Measurements from ENCODE around the gene ZNF616.
"Not testable (repeated sequence)": the region's sequence is repeated elsewhere in the genome, so short reads cannot be mapped to it uniquely, and the experiment has no call there.

ZNF616 gene

DNA sequence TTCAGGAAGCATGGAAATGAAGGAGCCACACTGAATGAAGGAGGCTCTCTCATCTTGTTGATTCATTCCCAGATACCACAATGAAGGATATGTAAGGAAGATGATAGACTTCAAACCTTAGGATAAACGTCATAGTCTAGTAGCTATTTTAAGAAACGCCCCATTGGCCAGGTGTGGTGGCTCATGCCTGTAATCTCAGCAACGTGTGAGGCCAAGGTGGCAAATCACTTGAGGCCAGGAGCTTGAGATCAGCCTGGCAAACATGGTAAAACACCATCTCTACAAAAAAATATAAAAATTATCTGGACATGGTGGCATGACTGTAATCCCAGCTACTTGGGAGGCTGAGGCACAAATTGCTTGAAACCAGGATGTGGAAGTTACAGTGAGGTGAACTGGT is 27.1 kb downstream of the ZNF616 start:
- TF ChIP-seq, protein P1, sequence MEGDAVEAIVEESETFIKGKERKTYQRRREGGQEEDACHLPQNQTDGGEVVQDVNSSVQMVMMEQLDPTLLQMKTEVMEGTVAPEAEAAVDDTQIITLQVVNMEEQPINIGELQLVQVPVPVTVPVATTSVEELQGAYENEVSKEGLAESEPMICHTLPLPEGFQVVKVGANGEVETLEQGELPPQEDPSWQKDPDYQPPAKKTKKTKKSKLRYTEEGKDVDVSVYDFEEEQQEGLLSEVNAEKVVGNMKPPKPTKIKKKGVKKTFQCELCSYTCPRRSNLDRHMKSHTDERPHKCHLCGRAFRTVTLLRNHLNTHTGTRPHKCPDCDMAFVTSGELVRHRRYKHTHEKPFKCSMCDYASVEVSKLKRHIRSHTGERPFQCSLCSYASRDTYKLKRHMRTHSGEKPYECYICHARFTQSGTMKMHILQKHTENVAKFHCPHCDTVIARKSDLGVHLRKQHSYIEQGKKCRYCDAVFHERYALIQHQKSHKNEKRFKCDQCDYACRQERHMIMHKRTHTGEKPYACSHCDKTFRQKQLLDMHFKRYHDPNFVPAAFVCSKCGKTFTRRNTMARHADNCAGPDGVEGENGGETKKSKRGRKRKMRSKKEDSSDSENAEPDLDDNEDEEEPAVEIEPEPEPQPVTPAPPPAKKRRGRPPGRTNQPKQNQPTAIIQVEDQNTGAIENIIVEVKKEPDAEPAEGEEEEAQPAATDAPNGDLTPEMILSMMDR (IDR thresholded peaks at IDR 0.05; ENCODE audit: low read depth, low read length): no peak
- in situ Hi-C loops (cut with HindIII; ENCODE audit: low sequenced_read_pairs): no loop called here
- DNase-seq (ENCODE audit: low read depth, low spot score): no peak
- H3K4me3 ChIP-seq (ENCODE audit: low read depth, low read length): no peak overlapping the region

DNA sequence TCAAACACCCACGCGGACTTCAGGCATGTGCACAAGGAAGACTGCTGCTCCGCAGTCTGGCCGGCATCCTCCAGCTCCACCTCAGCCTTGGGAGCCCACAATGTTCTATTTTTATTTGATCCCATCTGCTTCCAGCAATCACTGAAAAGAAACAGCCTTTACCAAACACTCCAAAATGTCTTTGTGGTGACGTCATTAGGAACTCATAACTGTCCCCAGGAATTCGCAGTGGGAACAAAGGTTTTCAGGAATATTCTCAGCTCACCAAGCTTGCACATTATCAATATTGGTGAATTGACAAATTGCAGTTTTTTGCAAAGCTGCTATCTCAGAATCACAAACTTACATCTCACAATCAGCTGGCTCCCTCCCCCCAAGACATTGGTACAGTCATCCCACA is 29.0 kb downstream of the ZNF616 start:
- TF ChIP-seq, protein P1 (IDR thresholded peaks at IDR 0.05; ENCODE audit: low read depth, low read length): no peak
- in situ Hi-C loops (cut with HindIII; ENCODE audit: low sequenced_read_pairs): no loop called here
- no peak for DNase-seq (ENCODE audit: low read depth, low spot score)
- no peak overlapping the region for H3K4me3 ChIP-seq (ENCODE audit: low read depth, low read length)

DNA sequence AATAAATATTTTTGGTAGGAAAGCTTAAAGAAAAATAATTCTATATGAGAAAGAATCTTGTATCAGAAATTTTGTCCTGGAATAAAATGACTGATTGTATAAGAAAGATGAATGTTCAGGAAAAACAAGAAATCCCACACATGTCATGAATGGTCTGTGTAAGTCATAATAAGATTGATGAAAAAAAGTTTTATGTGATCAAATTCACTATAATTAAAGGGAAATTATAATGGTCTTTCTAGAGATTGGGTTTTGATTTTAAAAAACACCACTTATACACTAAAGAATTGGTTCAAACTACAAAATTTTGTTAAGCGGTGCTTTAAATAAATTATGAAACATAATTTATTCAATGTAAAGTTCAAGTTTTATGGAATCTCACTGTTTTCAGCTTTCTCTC is 37.0 kb downstream of the ZNF616 start:
- in situ Hi-C loops (cut with HindIII; ENCODE audit: low sequenced_read_pairs): no loop called here
- TF ChIP-seq, protein P1 (IDR thresholded peaks at IDR 0.05; ENCODE audit: low read depth, low read length): no peak
- H3K4me3 ChIP-seq (ENCODE audit: low read depth, low read length): no peak overlapping the region
- DNase-seq (ENCODE audit: low read depth, low spot score): no peak

DNA sequence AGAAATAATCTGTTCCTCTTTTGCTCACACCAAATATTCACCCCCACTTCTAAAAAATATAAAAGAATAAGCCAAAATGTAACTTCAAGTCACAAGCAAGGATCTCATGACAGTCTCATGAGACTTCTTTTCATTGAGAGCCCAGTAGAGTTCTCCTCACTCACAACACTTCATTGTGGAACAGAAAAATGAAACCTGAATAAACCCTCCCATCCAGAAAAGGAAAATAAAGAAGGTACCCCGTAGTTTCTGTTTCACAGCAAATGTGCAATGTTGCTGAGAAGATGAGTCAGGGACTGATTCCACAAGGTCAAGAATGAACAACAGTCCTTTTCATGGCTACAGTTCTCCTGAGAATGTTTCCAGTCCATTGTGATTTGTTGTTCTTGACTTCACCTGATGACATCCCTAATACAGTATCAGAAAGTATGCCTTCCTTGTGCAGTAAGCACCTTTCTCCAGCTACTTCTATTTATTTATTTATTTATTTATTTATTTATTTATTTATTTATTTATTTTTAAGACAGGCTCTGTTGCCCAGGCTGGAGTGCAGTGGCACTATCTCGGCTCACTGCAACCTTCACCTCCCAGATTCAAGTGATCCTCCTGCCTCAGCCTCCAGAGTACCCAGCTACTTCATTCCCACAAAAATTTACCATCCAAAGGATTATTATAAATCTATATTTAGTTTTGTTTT is 37.7 kb downstream of the ZNF616 start:
- no peak overlapping the region for H3K4me3 ChIP-seq (ENCODE audit: low read depth, low read length)
- in situ Hi-C loops (cut with HindIII; ENCODE audit: low sequenced_read_pairs): no loop called here
- TF ChIP-seq, protein P1 (IDR thresholded peaks at IDR 0.05; ENCODE audit: low read depth, low read length): no peak
- no peak for DNase-seq (ENCODE audit: low read depth, low spot score)

DNA sequence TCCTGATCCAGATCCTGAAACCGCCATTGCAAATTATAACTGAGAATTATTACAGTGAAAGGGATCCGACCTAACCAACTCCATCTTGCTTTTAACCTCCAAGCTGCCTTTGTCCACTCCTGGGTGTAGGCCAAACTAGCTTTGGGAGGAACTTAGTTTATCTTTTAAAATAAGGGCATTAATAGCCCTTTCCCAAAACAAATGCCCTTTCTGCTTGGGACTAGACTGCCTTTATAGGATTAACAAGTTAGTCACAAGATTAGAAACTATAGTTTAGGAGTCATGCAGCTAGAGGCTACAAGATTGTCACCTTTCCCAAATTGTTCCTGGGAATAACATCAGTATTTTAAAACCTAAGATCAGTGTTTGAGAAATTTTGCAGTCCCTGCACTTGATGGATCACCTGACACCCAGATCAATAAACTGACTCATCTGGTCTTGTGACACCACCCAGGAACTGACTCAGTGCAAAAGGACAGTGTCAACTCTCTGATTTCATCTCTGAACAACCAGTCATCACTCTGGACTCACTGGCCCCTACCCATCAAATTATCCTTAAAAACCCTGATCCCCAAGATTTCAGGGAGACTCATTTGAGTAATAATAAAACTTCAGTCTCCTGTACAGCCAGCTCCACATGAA is 40.1 kb downstream of the ZNF616 start:
- H3K4me3 ChIP-seq (ENCODE audit: low read depth, low read length): no peak overlapping the region
- TF ChIP-seq, protein P1 (IDR thresholded peaks at IDR 0.05; ENCODE audit: low read depth, low read length): no peak
- DNase-seq (ENCODE audit: low read depth, low spot score): no peak
- in situ Hi-C loops (cut with HindIII; ENCODE audit: low sequenced_read_pairs): no loop called here

DNA sequence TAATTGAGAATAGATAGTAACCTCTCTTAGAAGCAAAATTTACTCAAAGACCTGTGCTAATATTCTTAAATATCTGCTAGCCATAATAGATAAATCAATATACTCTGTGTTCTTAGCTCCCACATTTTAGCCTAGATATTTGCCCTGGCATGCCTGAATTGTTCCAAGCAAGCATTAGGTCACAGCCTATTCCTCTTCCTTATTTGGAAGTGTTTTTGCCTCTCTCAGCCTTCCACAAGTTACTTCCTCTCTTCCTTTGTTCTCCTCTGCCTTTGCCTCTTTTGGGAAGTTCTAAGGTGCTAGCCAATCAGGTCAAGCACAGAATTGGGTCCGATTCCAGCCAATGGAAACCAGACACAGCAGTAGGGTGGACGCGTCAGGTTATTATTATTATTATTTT is 43.3 kb downstream of the ZNF616 start:
- H3K4me3 ChIP-seq (ENCODE audit: low read depth, low read length); DNase-seq (ENCODE audit: low read depth, low spot score); in situ Hi-C loops (cut with HindIII; ENCODE audit: low sequenced_read_pairs): not testable (repeated sequence)

Data from astrocyte of the spinal cord (primary cell).